Mammary epithelial cell (primary cell): ENCODE data around the gene SMAD2.

Experiments
- CTCF ChIP-seq, 2 donors: IDR thresholded peaks in 1 of 2; conservative IDR thresholded peaks in 1 of 2; 2 replicates each; pipeline ENCODE4 v1.5.1; 2011 to 2012; ENCODE audit warnings: inconsistent platforms in 2 of 2, low read length in 2 of 2, mild to moderate bottlenecking in 2 of 2, control low read depth in 1 of 2, low read depth in 1 of 2; ENCODE audit not compliant: insufficient read depth in 1 of 2; ENCODE audit errors: extremely low read depth in 1 of 2
- EZH2 ChIP-seq: IDR thresholded peaks from 2 replicates; pipeline ENCODE4 v1.6.1; 2012; ENCODE audit warnings: low read length, inconsistent platforms, borderline replicate concordance

- TF ChIP-seq CTCF (conservative IDR thresholded peaks at IDR 0.05 in 1 of 2, IDR thresholded peaks at IDR 0.05 in 1 of 2; ENCODE audit: extremely low read depth in 1 of 2, insufficient read depth in 1 of 2, low read depth in 1 of 2, low read length in 2 of 2) (no peak), EZH2 (no peak)
Measured at GRCh38 chr18:47872426-47872825, 58.0 kb downstream of the SMAD2 start.
